ENCODE measurements around the gene KIF21B.

DNA sequence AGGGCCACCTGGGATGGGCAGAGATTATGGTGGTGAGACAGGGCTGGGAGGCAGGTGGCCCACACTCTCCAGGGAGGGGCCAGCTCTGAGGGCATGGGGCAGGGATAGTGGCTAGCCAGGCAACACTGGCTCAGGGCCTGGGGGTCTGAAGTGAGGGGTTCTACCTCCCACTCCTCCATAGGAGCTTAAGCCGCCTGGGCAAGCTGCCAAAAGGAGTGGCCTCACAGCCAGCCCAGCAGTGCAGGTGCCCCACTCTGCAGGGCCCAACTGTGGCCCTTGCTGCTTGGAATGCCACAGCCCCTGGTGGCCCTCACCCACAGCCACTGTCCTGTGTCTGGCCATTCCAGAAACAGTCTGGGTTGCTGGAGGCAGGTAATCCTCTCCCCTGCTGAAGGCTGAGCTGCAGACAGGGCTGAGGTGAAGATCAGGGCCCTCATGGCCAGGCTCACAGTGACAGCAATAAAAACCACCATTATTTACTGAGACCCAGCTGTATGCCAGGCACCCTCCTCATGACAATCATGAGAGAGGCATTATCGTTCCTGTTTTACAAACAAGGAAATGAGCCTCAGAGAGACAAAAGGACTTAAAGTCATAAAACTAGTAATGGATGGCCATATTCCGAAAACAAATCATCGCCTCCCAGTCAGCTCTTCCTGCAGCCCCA lies 31.0 kb downstream of the KIF21B start:
- no peak for TF ChIP-seq YBX1 (IDR thresholded peaks at IDR 0.05)
- TF ChIP-seq, protein P1, sequence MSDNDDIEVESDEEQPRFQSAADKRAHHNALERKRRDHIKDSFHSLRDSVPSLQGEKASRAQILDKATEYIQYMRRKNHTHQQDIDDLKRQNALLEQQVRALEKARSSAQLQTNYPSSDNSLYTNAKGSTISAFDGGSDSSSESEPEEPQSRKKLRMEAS (CRISPR knock-in tag; IDR thresholded peaks at IDR 0.05), result no peak
- TF ChIP-seq, protein P2, sequence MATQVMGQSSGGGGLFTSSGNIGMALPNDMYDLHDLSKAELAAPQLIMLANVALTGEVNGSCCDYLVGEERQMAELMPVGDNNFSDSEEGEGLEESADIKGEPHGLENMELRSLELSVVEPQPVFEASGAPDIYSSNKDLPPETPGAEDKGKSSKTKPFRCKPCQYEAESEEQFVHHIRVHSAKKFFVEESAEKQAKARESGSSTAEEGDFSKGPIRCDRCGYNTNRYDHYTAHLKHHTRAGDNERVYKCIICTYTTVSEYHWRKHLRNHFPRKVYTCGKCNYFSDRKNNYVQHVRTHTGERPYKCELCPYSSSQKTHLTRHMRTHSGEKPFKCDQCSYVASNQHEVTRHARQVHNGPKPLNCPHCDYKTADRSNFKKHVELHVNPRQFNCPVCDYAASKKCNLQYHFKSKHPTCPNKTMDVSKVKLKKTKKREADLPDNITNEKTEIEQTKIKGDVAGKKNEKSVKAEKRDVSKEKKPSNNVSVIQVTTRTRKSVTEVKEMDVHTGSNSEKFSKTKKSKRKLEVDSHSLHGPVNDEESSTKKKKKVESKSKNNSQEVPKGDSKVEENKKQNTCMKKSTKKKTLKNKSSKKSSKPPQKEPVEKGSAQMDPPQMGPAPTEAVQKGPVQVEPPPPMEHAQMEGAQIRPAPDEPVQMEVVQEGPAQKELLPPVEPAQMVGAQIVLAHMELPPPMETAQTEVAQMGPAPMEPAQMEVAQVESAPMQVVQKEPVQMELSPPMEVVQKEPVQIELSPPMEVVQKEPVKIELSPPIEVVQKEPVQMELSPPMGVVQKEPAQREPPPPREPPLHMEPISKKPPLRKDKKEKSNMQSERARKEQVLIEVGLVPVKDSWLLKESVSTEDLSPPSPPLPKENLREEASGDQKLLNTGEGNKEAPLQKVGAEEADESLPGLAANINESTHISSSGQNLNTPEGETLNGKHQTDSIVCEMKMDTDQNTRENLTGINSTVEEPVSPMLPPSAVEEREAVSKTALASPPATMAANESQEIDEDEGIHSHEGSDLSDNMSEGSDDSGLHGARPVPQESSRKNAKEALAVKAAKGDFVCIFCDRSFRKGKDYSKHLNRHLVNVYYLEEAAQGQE (IDR thresholded peaks at IDR 0.05; ENCODE audit: borderline replicate concordance), result no peak
- TF ChIP-seq, protein P2 (CRISPR knock-in tag; IDR thresholded peaks at IDR 0.05; ENCODE audit: low read depth), result no peak
